ENCODE results near the gene FCRLB. TPM values are rescaled to one million over a fixed set of nuclear protein-coding genes. Genes with fewer than 3 reads are reported as not detected.

The FCRLB gene
- total RNA-seq, 1 experiment from 2014 or later, result 0.41 TPM

- CTCF ChIA-PET, result interaction anchor here (1.0 to 1.5 kb wide), 2 partner anchors 256 to 294 kb away, joined by 4 to 16 read pairs; no protein-coding TSS in a partner anchor
- Histone ChIP-seq H3K4me3 (ENCODE audit: low read depth in 2 of 2, low read length in 2 of 2) (no peak overlapping the region), H3K9me3 (ENCODE audit: control insufficient read depth, insufficient read depth, low read depth, low read length) (no peaks in the 10 kb centered on the region), H3K36me3 (ENCODE audit: control insufficient read depth, insufficient read depth, low read length) (no peaks in the 10 kb centered on the region), H3K27ac (ENCODE audit: low read length) (no peak overlapping the region), H3K27me3 (ENCODE audit: control insufficient read depth, insufficient read depth, low read length) (no peaks in the 10 kb centered on the region), H3K4me1 (ENCODE audit: control insufficient read depth, insufficient read depth, low read length) (no peaks in the 10 kb centered on the region)
- TF ChIP-seq, protein P1, sequence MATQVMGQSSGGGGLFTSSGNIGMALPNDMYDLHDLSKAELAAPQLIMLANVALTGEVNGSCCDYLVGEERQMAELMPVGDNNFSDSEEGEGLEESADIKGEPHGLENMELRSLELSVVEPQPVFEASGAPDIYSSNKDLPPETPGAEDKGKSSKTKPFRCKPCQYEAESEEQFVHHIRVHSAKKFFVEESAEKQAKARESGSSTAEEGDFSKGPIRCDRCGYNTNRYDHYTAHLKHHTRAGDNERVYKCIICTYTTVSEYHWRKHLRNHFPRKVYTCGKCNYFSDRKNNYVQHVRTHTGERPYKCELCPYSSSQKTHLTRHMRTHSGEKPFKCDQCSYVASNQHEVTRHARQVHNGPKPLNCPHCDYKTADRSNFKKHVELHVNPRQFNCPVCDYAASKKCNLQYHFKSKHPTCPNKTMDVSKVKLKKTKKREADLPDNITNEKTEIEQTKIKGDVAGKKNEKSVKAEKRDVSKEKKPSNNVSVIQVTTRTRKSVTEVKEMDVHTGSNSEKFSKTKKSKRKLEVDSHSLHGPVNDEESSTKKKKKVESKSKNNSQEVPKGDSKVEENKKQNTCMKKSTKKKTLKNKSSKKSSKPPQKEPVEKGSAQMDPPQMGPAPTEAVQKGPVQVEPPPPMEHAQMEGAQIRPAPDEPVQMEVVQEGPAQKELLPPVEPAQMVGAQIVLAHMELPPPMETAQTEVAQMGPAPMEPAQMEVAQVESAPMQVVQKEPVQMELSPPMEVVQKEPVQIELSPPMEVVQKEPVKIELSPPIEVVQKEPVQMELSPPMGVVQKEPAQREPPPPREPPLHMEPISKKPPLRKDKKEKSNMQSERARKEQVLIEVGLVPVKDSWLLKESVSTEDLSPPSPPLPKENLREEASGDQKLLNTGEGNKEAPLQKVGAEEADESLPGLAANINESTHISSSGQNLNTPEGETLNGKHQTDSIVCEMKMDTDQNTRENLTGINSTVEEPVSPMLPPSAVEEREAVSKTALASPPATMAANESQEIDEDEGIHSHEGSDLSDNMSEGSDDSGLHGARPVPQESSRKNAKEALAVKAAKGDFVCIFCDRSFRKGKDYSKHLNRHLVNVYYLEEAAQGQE (IDR thresholded peaks at IDR 0.05; ENCODE audit: insufficient read depth in 1 of 2, low read depth in 2 of 2, low read length in 1 of 2), result no peak
- TF ChIP-seq TCF7L2 (IDR thresholded peaks at IDR 0.05; ENCODE audit: low read depth, low read length) (no peak), CTCF (IDR thresholded peaks at IDR 0.05) (no peak), SIN3A (IDR thresholded peaks at IDR 0.05; ENCODE audit: borderline replicate concordance, insufficient read depth, low read depth, low read length) (no peak), POLR2AphosphoS5 (IDR thresholded peaks at IDR 0.05; ENCODE audit: low read depth, low read length) (no peak)
- intact Hi-C loops (cut with micrococcal nuclease; ENCODE audit: unreplicated experiment), result loop anchor here (10.0 kb wide), 2 partner anchors 208 to 258 kb away; no protein-coding TSS in a partner anchor
- BruUV-seq (replicated peaks), result no TSS peak
- ATAC-seq (no peak), DNase-seq (ENCODE audit: low read depth, low spot score) (no peak)
- POLR2A ChIA-PET, result no interaction called here
- in situ Hi-C loops (cut with HindIII; ENCODE audit: low pct_unique_long_range_greater_than_20kb, low sequenced_read_pairs), result loop anchor here (25.0 kb wide), 1 partner anchor 206 kb away; the partner anchor contains the start of gene FCGR3A
Measured at GRCh38 chr1:161743231-161743630, 21.9 kb downstream of the FCRLB start.

GRCh38 chr1:161747801-161748200 is 26.5 kb downstream of the FCRLB start:
- H3K27me3 ChIP-seq (ENCODE audit: control insufficient read depth, insufficient read depth, low read length), result no peaks in the 10 kb centered on the region
- intact Hi-C loops (cut with micrococcal nuclease; ENCODE audit: unreplicated experiment), result loop anchor here (10.0 kb wide), 2 partner anchors 213 to 263 kb away; no protein-coding TSS in a partner anchor
- BruUV-seq (replicated peaks), result no TSS peak
- no peaks in the 10 kb centered on the region for H3K9me3 ChIP-seq (ENCODE audit: control insufficient read depth, insufficient read depth, low read depth, low read length)
- H3K27ac ChIP-seq (ENCODE audit: low read length), result no peak overlapping the region
- H3K36me3 ChIP-seq (ENCODE audit: control insufficient read depth, insufficient read depth, low read length), result peaks cover 9% of the 10 kb centered on the region; the same call in 1 of the 2 replicates
- peaks cover 8% of the 10 kb centered on the region for H3K4me1 ChIP-seq (ENCODE audit: control insufficient read depth, insufficient read depth, low read length)
- ChIA-PET CTCF (no interaction called here), POLR2A (no interaction called here)
- no peak overlapping the region for H3K4me3 ChIP-seq (ENCODE audit: low read depth in 2 of 2, low read length in 2 of 2)
- DNase-seq (ENCODE audit: low read depth, low spot score), result no peak
- no peak for ATAC-seq
- TF ChIP-seq SIN3A (IDR thresholded peaks at IDR 0.05; ENCODE audit: borderline replicate concordance, insufficient read depth, low read depth, low read length) (no peak), POLR2AphosphoS5 (IDR thresholded peaks at IDR 0.05; ENCODE audit: low read depth, low read length) (no peak), TCF7L2 (IDR thresholded peaks at IDR 0.05; ENCODE audit: low read depth, low read length) (no peak), CTCF (IDR thresholded peaks at IDR 0.05) (no peak)
- TF ChIP-seq, protein P1 (IDR thresholded peaks at IDR 0.05; ENCODE audit: insufficient read depth in 1 of 2, low read depth in 2 of 2, low read length in 1 of 2), result no peak
- in situ Hi-C loops (cut with HindIII; ENCODE audit: low pct_unique_long_range_greater_than_20kb, low sequenced_read_pairs), result loop anchor here (25.0 kb wide), 1 partner anchor 210 kb away; the partner anchor contains the start of gene FCGR3A

All from Panc1 (cell line).